HL-60/S4 treated with phorbol 12-myristate 13-acetate at 8.2 ng/mL for 4 days and 3 days (cell line): ENCODE results near the gene PRKAG1.

Experiments
- in situ Hi-C: fragments of 300-500 bp; cut with MboI; formaldehyde crosslinking; loops from 2 replicates; pipeline ENCODE4 v1.15.0; 2022; ENCODE audit warnings: low sequenced_read_pairs

The PRKAG1 gene

DNA sequence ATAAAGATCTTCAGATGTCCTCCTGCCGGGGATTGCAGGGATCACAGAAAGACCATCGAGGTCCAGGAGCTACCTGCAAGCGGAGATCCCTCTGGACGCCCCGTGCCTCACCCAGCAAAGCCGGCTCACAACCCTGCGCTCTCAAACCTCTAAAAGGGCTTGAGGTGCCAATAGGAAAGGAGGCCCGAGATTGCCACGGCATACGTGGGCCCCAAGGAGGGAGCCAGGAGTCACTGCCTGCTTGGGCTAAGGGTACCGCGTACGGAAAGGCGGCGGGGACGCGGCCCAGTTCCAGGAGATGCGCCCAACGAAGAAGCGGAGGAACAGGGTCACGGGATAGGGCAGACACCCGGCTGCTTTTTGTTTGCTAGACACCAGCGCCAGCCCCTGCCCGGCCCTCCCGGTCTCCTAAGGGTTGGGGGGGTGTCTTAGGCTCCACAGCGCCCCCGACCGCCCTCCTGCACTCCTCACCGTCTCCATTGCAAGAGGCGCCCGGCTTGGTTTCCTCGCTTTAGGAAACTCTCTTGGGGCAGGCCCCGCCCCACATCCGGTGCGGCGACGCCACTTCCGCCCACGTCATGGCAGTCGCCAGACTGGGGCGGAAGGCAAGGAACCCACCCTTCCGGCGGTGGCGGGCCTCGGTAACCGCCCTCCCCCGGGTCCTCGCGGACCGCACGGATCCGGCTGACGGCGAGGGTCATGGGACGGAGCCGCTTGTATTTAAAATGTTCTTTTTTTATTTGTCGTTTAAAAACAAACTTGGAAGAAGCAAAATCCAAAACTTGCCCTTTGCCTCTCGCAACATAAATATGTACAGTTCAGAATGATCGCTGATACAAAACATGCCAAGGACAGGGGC lies at the start of gene PRKAG1:
TSS of gene PRKAG1 (minus strand) at position 516 of the 859 bp plus-strand sequence. CDS start at position 480, 36 bp downstream.
- in situ Hi-C loops, result no loop called here

DNA sequence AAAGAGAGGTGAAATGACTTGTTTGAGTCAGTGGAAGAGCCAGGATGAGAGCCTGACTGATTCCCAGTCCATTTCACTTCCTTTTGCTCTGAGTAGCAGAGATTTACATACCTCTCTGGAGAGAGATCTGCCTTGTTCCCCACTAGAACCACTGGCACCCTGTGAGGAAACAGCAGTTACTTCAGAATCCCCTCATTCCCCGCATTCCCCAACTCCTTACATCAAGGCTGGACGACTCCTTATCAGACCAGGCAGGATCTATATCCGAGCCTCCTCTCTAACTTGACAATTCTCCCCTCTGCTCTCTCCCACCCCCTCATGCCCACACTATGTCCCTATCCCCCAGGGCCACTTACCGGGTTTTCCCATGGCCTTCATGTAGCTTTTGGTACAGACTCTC lies 47.5 kb upstream of the PRKAG1 start:
- in situ Hi-C loops, result loop anchor here (25.0 kb wide), 1 partner anchor 171 kb away; no protein-coding TSS in a partner anchor

DNA sequence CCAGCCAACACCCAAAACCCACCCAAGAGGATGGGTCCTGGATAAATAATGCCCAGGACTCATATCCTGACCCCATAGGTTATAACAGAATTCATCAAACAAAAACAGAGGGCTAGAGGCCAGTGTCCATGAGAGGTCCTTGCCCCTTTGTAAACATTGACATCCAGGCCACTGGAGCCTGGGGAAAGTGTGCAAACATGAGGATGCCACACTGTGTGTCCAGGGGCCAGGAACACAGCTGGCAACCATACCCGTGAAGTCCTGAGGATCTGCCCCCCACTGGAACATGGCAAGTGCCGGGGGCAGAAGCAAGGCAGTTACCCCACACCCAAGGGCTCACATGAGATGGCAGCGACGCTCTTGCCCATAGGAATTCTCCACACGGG lies 46.2 kb upstream of the PRKAG1 start:
- in situ Hi-C loops, result loop anchor here (25.0 kb wide), 1 partner anchor 173 kb away; no protein-coding TSS in a partner anchor

DNA sequence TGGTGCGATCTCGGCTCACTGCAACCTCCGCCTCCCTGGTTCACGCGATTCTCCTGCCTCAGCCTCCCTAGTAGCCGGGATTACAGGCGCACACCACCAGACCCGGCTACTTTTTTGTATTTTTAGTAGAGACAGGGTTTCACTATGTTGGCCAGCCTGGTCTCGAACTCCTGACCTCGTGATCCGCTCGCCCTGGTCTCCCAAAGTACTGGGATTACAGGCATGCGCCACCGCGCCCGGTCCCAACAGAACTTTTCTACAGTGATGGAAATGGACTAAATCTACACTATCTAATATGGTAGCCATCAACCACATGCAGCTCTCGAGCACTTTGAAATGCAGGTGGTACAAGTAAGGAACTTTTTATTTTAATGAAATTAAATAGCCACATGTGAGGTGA lies 43.3 kb upstream of the PRKAG1 start:
- in situ Hi-C loops, result loop anchor here (25.0 kb wide), 1 partner anchor 175 kb away; no protein-coding TSS in a partner anchor

DNA sequence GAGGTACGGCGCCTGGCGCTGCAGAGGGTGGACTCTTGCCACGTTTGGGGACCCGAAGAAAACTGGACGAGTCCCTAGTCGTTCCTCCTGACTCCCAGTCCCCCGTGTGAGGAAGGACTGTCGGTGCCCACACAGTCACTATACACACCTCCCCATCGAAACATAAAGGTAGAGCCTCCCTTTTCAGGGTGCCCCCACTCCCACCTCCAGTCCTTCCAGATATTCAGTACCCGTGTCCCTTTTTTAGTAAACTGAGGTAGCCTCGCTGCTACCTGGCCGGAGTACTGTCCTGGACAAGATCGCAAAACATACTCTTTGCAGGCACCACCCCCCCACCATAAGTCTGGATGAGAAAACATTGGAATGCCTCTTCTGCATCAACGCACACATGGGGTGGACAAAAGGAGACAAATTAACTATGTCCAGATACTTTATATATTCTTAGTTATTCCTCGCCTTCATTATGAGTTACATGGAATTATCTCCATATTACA lies 42.6 kb upstream of the PRKAG1 start:
- in situ Hi-C loops, result loop anchor here (25.0 kb wide), 1 partner anchor 176 kb away; no protein-coding TSS in a partner anchor

DNA sequence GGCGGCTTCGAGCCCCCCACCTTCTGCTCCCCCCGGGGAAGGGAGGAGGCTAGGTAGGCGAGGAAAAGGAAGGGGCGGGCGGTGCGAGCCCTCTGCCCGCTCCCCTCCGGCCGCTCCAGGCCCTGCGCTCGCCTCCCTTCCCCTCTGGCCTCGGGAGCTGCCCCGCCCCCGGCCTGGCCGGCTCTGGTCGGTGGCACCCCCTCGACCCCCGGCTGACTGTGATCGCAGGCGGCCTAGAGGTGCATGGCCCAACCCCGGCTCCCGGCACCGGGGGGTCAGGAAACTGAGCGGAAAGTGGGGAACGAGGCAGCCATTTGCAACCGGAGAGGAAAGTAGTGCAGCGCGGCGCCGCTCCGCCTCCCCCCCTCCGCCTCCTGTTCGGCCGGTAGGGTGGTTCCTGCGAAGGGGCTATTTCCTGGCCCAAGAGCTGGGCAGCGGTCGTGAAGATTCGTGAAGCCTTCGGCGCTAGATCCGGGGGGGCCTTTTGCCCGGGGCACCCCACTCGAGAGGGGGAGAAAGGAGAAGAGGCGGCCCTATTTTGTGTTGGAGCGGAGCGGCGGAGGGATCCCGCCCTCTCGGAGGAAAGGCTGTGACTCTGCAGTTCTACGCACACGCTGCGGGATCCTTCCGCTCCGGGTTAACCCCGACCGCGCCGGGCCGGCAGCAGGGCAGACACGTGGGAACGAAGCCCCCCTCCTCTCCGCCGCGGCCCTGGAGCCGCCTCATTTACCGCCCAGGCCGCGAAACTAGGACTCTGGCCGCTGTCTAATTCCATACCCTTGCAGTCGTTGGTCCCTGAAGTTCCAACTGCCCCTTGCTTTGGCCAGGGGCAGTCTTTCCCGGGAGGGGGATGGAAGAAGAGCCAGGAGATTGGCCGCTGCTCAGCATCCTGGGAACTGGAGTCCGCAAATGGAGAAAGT lies 41.9 kb upstream of the PRKAG1 start, which contains the start of gene KMT2D:
TSS of gene KMT2D (minus strand) at position 558 of the 920 bp plus-strand sequence. CDS start 5,470 bp downstream, outside the sequence.
- in situ Hi-C loops, result loop anchor here (25.0 kb wide), 1 partner anchor 177 kb away; no protein-coding TSS in a partner anchor

- in situ Hi-C loops, result loop anchor here (25.0 kb wide), 1 partner anchor 178 kb away; no protein-coding TSS in a partner anchor
Measured at GRCh38 chr12:49059299-49060171, 41.0 kb upstream of the PRKAG1 start.

DNA sequence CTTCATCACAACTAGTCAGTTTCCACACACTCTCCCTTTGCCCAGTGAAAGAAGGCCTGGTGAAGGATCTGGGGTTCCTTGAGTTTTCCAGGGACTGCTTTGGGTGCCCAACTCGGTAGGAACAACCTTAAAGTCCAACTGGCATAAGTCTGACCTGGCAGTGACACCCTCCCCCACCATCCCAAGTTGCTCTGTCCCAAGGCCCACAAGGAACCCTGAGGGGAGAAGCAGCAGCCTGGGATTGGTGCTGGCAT lies 40.4 kb upstream of the PRKAG1 start:
- in situ Hi-C loops, result loop anchor here (25.0 kb wide), 1 partner anchor 178 kb away; no protein-coding TSS in a partner anchor

DNA sequence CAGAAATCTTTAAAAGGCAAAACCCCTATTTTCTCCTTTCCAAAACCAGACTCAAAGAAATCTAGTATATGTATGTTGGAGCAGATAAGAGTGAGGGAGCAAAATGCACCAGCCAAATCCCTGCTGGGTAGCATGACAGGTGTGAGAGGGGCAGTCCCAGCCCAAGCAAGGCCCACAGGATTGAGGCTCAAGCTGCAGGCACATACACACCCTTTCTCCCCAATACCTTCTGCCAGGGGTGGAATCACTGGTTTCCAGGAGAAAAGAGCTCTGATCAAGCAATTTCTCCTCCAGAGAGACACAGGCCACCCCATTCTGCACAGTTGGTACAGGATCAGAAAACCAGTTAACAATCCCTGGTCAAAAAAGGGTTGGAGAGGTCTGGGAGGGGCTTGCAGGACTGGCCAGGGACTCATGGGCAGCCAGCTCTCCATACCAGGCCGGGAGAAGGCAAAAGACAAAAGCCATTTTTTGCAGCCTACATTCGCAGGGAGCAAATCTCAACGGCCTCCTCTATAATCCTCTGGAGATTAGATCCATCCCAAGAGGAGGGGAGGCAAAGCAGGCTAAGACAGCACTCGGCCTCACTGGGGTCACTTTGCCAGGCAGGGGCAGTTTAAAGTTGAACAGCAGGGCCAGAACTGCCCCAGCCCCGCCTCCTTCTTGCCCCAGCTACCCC lies 39.9 kb upstream of the PRKAG1 start:
- in situ Hi-C loops, result loop anchor here (25.0 kb wide), 1 partner anchor 179 kb away; no protein-coding TSS in a partner anchor

GRCh38 chr12:49057888-49058287 lies 39.3 kb upstream of the PRKAG1 start:
- in situ Hi-C loops, result loop anchor here (25.0 kb wide), 1 partner anchor 179 kb away; no protein-coding TSS in a partner anchor

DNA sequence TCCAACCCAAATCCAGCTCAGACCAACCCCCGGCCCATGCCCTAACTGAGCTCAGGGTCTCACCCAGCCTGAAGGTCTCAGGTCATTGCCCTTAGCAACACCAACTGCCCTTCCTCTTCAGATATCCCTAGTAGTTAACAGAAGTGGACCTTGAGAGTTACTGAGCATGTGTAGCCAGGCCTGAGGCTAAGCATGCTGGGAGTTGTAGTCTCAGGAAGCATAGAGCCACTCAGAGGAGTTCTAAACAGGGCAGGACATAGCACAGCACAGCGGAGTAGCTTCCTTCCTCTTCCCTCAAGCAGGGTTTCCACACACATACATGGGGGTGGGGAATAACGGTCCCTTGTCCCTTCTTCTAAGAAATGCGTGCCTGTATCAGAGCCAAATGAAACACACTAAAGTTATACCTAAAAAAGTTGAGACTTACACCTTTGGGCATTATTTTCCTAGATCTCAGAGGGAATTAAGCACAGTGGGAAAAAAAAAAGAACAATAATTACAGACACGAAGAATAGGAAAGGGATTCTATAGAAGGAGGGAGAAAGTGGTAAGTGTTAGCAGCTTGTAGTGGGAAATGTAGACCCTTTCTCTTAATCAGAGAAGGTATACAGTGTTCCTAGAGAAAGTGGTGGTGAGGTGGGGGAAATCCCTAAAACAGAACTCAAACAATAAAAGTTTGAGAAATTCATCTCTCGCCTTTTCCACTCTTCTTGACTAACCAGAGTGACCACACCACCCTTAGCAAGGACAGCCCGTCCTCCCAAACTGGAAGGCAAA lies 37.6 kb upstream of the PRKAG1 start:
- in situ Hi-C loops, result loop anchor here (25.0 kb wide), 1 partner anchor 181 kb away; no protein-coding TSS in a partner anchor

DNA sequence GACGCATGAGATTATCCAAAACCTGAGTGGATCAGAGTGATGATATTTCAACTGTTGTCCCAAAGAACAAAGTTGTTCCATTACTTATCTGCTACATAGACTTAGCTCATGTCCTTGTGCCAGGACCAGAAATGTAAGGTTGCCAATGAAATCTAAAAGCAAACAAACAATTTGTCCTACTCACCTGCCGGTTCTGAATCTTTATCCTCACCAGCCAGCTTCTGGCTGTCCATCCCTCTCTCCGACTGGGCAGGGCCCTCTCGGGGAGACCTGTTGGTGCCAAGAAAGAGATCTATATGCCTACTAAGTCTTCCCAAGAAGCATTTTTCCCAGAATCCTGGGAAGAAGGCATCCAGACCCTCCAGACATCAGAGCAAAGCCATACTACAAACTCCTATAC lies 36.5 kb upstream of the PRKAG1 start:
- in situ Hi-C loops, result loop anchor here (25.0 kb wide), 1 partner anchor 182 kb away; no protein-coding TSS in a partner anchor

DNA sequence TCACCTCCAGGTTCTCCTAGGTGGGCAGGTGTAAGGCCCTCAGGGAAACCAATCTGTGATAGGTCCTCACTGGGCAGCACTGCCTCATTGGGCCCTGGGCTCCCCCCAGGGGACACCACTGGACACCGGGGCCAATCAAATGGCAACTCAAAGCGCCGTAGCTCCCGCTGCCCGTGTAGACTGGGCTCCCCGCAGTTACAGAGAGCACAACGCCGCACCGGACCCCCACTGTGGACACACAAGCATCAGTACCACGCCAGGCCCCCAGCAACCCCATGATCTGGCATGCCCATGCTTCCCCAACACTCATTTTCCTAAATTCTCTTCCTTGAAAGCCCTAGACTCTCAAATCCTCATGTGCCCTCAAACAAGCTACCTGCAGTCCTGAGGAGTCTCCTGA lies 35.9 kb upstream of the PRKAG1 start:
- in situ Hi-C loops, result loop anchor here (25.0 kb wide), 1 partner anchor 183 kb away; no protein-coding TSS in a partner anchor

DNA sequence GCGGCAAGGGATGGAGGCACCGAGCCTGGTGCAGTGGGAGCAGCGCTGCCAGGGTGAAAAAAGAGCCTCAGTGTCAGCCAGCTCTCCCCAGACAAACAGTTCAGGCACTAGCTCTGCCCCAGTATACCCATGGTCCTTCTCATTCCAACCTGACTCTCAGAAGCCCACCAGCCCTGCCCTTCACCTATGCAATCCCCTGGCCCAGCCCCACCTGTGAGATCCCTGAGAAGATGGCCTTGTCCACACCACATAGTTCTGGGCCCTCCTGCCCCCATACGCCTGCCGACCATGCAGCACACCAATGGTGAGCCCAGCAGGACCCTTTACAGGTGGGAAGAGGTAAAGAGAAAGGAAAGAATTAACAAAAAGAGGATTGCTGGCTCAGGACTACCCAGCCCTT lies 35.5 kb upstream of the PRKAG1 start:
- in situ Hi-C loops, result loop anchor here (25.0 kb wide), 1 partner anchor 183 kb away; no protein-coding TSS in a partner anchor

DNA sequence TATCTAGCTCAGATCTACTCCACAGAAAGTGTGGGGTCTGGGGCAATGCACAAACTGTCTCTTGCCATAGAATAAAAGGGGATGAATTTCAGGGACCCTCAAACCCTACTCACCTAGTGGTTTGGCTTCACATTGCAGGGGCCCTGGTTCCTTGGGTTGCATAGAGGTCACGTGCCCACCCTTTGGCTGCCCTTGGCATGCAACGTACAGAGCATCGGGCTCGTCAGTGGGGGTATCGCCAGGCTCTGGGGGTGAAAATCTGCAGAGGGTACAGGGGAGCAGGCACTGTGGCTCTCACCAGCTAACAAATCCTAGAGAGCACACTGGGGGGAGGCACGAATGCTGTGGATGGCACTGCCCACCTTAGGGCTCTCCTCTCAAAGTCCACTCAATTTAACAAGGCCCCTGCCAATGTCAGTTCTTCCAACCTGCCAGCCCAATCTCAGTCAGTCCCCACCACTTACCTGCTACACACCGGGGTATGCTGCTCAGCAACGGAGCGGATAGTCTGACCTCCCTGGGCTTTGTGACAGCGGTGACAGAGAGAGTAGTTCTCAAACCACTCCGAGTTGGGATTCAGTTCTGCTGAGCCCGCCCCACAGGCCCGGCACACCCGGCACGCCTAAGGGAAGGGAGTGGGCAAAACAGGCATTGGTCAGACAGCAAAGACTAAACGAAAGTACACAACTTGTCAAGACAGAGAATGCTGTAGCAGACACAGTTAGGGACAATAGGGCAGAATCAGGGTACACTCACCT lies 34.1 kb upstream of the PRKAG1 start:
- in situ Hi-C loops, result loop anchor here (25.0 kb wide), 1 partner anchor 185 kb away; no protein-coding TSS in a partner anchor

DNA sequence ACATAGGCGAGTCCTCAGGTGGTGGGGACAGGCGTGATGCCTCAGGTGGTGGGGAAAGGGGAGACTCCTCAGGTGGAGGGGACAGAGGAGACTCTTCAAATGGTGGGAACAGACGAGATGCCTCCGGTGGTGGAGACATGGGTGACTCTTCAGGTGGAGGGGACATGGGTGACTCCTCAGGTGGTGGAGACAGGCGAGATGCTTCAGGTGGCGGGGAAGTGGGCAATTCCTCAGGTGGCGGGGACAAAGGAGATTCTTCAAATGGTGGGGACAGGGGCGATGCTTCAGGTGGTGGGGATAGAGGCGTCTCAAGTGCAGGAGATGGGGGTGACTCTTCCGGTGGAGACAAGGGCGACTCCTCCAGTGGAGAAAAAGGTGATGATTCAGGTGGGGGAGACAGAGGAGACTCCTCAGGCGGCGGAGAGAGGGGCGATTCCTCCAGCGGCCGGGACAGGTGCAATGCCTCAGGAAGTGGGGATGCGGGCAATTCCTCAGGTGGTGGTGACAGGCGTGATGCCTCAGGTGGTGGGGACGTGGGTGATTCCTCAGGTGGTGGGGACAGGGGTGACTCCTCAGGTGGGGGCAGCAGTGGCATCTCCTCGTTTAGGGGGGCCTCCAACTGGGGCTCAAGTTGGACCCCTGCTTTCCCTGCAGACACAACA lies 33.3 kb upstream of the PRKAG1 start:
- in situ Hi-C loops, result loop anchor here (25.0 kb wide), 1 partner anchor 185 kb away; no protein-coding TSS in a partner anchor

DNA sequence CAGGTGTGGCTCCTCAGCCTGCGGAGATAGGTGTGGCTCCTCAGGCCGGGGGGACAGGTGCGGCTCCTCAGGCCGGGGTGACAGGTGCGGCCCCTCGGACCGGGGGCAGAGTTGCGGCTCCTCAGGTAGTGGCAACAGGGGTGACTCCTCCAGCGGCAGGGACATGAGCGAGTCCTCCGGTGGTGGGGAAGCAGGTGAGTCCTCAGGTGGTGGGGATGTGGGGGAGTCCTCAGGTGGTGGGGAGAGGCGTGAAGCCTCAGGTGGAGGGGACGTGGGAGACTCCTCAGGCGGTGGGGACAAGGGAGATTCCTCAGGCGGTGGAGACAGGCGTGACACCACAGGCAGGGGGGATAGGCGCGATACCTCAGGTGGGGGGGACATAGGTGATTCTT lies 32.8 kb upstream of the PRKAG1 start:
- in situ Hi-C loops, result loop anchor here (25.0 kb wide), 1 partner anchor 186 kb away; no protein-coding TSS in a partner anchor
